Neuron (in vitro differentiated cells): ENCODE data around the gene TIMM17B.
A peak's percentile ranks its signal among the peaks of the same experiment; 100 is the strongest.

Experiments
- H2AFZ ChIP-seq: one replicate; pipeline ENCODE4 v1.6.1; 2013; ENCODE audit warnings: low read depth, mild to moderate bottlenecking, inconsistent platforms, low read length, moderate library complexity
- H3K27me3 ChIP-seq: one replicate; pipeline ENCODE4 v1.6.1; 2013; ENCODE audit warnings: low read length; ENCODE audit not compliant: insufficient read depth
- H3K36me3 ChIP-seq: one replicate; pipeline ENCODE4 v1.6.1; 2013; ENCODE audit warnings: low read length; ENCODE audit not compliant: insufficient read depth
- H3K4me1 ChIP-seq: one replicate; pipeline ENCODE4 v1.6.1; 2013; ENCODE audit warnings: low read length; ENCODE audit not compliant: insufficient read depth
- H3K4me3 ChIP-seq: 2 replicates; pipeline ENCODE4 v1.5.1; 2013; ENCODE audit warnings: mild to moderate bottlenecking, low read length, moderate library complexity
- H3K9me3 ChIP-seq: one replicate; pipeline ENCODE4 v1.6.1; 2013; ENCODE audit warnings: low read length

Gene TIMM17B

GRCh38 chrX:48913605-48914366 is 16.2 kb upstream of the TIMM17B start:
- Histone ChIP-seq H2AFZ (no peak overlapping the region), H3K4me1 (peaks cover 12% of the 10 kb centered on the region), H3K27me3 (no peaks in the 10 kb centered on the region), H3K9me3 (no peaks in the 10 kb centered on the region), H3K4me3 (no peak overlapping the region), H3K36me3 (peaks cover 12% of the 10 kb centered on the region)

- Histone ChIP-seq H3K27me3 (no peaks in the 10 kb centered on the region), H3K4me1 (peaks cover 5% of the 10 kb centered on the region), H3K36me3 (peaks cover 12% of the 10 kb centered on the region), H2AFZ (no peak within 1 kb of the TSS), H3K4me3 (peak within 1 kb of the TSS; percentile 90), H3K9me3 (no peaks in the 10 kb centered on the region)
Observed at GRCh38 chrX:48911412-48912182, 14.0 kb upstream of the TIMM17B start, which contains the start of gene SLC35A2. SLC35A2 (minus strand) TSS chrX:48911646; CDS start chrX:48911636, 10 bp downstream.

- H3K9me3 ChIP-seq = no peaks in the 10 kb centered on the region
- peak overlapping the region; percentile 90 for H3K4me3 ChIP-seq
- H3K4me1 ChIP-seq = peaks cover 5% of the 10 kb centered on the region
- H3K27me3 ChIP-seq = no peaks in the 10 kb centered on the region
- H3K36me3 ChIP-seq = peaks cover 15% of the 10 kb centered on the region
- H2AFZ ChIP-seq = no peak overlapping the region
Observed at GRCh38 chrX:48910926-48911411, 13.4 kb upstream of the TIMM17B start.

GRCh38 chrX:48909703-48910294 is 12.2 kb upstream of the TIMM17B start:
- H3K9me3 ChIP-seq = no peaks in the 10 kb centered on the region
- peak overlapping the region; percentile 90 for H3K4me3 ChIP-seq
- peaks cover 17% of the 10 kb centered on the region for H3K36me3 ChIP-seq
- peaks cover 5% of the 10 kb centered on the region for H3K4me1 ChIP-seq
- no peak overlapping the region for H2AFZ ChIP-seq
- H3K27me3 ChIP-seq = no peaks in the 10 kb centered on the region

GRCh38 chrX:48908600-48908999 is 11.0 kb upstream of the TIMM17B start:
- peaks cover 7% of the 10 kb centered on the region for H3K36me3 ChIP-seq
- H3K27me3 ChIP-seq = no peaks in the 10 kb centered on the region

GRCh38 chrX:48905090-48905790 is 7.7 kb upstream of the TIMM17B start:
- Histone ChIP-seq H3K27me3 (no peaks in the 10 kb centered on the region), H3K36me3 (peaks cover 20% of the 10 kb centered on the region), H2AFZ (no peak overlapping the region), H3K9me3 (no peaks in the 10 kb centered on the region), H3K4me1 (peaks cover 2% of the 10 kb centered on the region), H3K4me3 (no peak overlapping the region)

More at GRCh38 chrX:48908600-48908999, 11.0 kb upstream of the TIMM17B start:
- Histone ChIP-seq H3K4me1 (peaks cover 5% of the 10 kb centered on the region), H2AFZ (no peak overlapping the region), H3K9me3 (no peaks in the 10 kb centered on the region), H3K4me3 (no peak overlapping the region)

- Histone ChIP-seq H3K36me3 (peaks cover 20% of the 10 kb centered on the region), H3K4me1 (no peaks in the 10 kb centered on the region), H3K27me3 (no peaks in the 10 kb centered on the region), H2AFZ (no peak overlapping the region), H3K9me3 (no peaks in the 10 kb centered on the region), H3K4me3 (no peak overlapping the region)
Observed at GRCh38 chrX:48904626-48905025, 7.1 kb upstream of the TIMM17B start.

- peaks cover 20% of the 10 kb centered on the region for H3K36me3 ChIP-seq
- H3K9me3 ChIP-seq = no peaks in the 10 kb centered on the region
Observed at GRCh38 chrX:48904180-48904579, 6.6 kb upstream of the TIMM17B start.

GRCh38 chrX:48903290-48903689 is 5.7 kb upstream of the TIMM17B start:
- H3K4me3 ChIP-seq = no peak overlapping the region
- no peaks in the 10 kb centered on the region for H3K9me3 ChIP-seq
- no peaks in the 10 kb centered on the region for H3K4me1 ChIP-seq
- H3K27me3 ChIP-seq = no peaks in the 10 kb centered on the region
- no peak overlapping the region for H2AFZ ChIP-seq
- peaks cover 20% of the 10 kb centered on the region for H3K36me3 ChIP-seq

More at GRCh38 chrX:48904180-48904579, 6.6 kb upstream of the TIMM17B start:
- Histone ChIP-seq H3K27me3 (no peaks in the 10 kb centered on the region), H3K4me3 (no peak overlapping the region), H2AFZ (no peak overlapping the region), H3K4me1 (no peaks in the 10 kb centered on the region)

GRCh38 chrX:48902776-48903175 is 5.2 kb upstream of the TIMM17B start:
- Histone ChIP-seq H3K27me3 (no peaks in the 10 kb centered on the region), H2AFZ (no peak overlapping the region), H3K9me3 (no peaks in the 10 kb centered on the region), H3K4me3 (no peak overlapping the region), H3K36me3 (peaks cover 20% of the 10 kb centered on the region), H3K4me1 (no peaks in the 10 kb centered on the region)

GRCh38 chrX:48902135-48902534 is 4.6 kb upstream of the TIMM17B start:
- Histone ChIP-seq H3K36me3 (peaks cover 20% of the 10 kb centered on the region), H2AFZ (no peak overlapping the region), H3K4me3 (no peak overlapping the region), H3K9me3 (no peaks in the 10 kb centered on the region), H3K27me3 (no peaks in the 10 kb centered on the region), H3K4me1 (no peaks in the 10 kb centered on the region)

GRCh38 chrX:48901069-48901468 is 3.5 kb upstream of the TIMM17B start:
- no peak overlapping the region for H3K4me3 ChIP-seq
- no peaks in the 10 kb centered on the region for H3K9me3 ChIP-seq
- H3K4me1 ChIP-seq = peaks cover 5% of the 10 kb centered on the region
- H3K36me3 ChIP-seq = peaks cover 17% of the 10 kb centered on the region
- no peak overlapping the region for H2AFZ ChIP-seq
- H3K27me3 ChIP-seq = no peaks in the 10 kb centered on the region
